CD14-positive monocyte (primary cell): ENCODE data around the gene NFKBIE. TPM values are rescaled to one million over a fixed set of nuclear protein-coding genes. Genes with fewer than 3 reads are reported as not detected.

Experiments used
- DNase-seq, 3 donors: peaks; one replicate each; pipeline ENCODE4 v3.0.0-alpha.2; 2011 to 2022
- H2AFZ ChIP-seq: 2 replicates; pipeline ENCODE4 v1.6.0; 2012; ENCODE audit warnings: mild to moderate bottlenecking, low read depth, low read length, inconsistent platforms; ENCODE audit not compliant: insufficient read depth, poor library complexity, severe bottlenecking
- H3K27ac ChIP-seq, 2 donors: 1 replicate in 1 of 2; 2 replicates in 1 of 2; pipeline ENCODE4 v1.5.1; 2012 to 2013; ENCODE audit warnings: low read length in 2 of 2, control low read depth in 1 of 2, inconsistent platforms in 1 of 2, low read depth in 1 of 2, mild to moderate bottlenecking in 1 of 2
- H3K27me3 ChIP-seq, 2 donors: one replicate each; pipeline versions ENCODE4 v1.6.0 to v1.6.1; 2011 to 2013; ENCODE audit warnings: low read length in 2 of 2; ENCODE audit not compliant: control insufficient read depth in 2 of 2, insufficient read depth in 2 of 2
- H3K36me3 ChIP-seq, 2 donors: replicated peaks in 1 of 2; 1 replicate in 1 of 2; 2 replicates in 1 of 2; pipeline versions ENCODE4 v1.5.1 to v1.6.1; 2012 to 2013; ENCODE audit warnings: low read length in 2 of 2, control low read depth in 1 of 2, inconsistent platforms in 1 of 2, mild to moderate bottlenecking in 1 of 2; ENCODE audit not compliant: insufficient read depth in 2 of 2, control insufficient read depth in 1 of 2
- H3K4me1 ChIP-seq, 2 donors: 1 replicate in 1 of 2; 2 replicates in 1 of 2; pipeline versions ENCODE4 v1.5.1 to v1.6.1; 2012 to 2013; ENCODE audit warnings: low read length in 2 of 2, control low read depth in 1 of 2, inconsistent platforms in 1 of 2, mild to moderate bottlenecking in 1 of 2, moderate library complexity in 1 of 2; ENCODE audit not compliant: insufficient read depth in 2 of 2, control insufficient read depth in 1 of 2
- H3K4me2 ChIP-seq: replicated peaks from 2 replicates; pipeline ENCODE3; 2012; ENCODE audit warnings: low read length, moderate library complexity, mild to moderate bottlenecking; ENCODE audit not compliant: poor library complexity, severe bottlenecking; ENCODE audit errors: extremely low read depth
- H3K4me3 ChIP-seq, 3 experiments: fragments of 200-600 bp in 1 of 3; sonication (generic) in 1 of 3; replicated peaks in 1 of 3; 1 replicate in 2 of 3; 2 replicates in 1 of 3; pipeline ENCODE4 v1.5.1; 2011 to 2013; ENCODE audit warnings: low read length in 3 of 3, mild to moderate bottlenecking in 3 of 3, control low read depth in 2 of 3, low read depth in 2 of 3, inconsistent platforms in 1 of 3, moderate library complexity in 1 of 3
- H3K79me2 ChIP-seq: 2 replicates; pipeline ENCODE4 v1.6.0; 2012; ENCODE audit warnings: mild to moderate bottlenecking, control low read depth, inconsistent platforms, low read length, moderate library complexity; ENCODE audit not compliant: insufficient read depth
- H3K9ac ChIP-seq: 2 replicates; pipeline ENCODE4 v1.6.0; 2017; ENCODE audit warnings: low read length, mild to moderate bottlenecking; ENCODE audit not compliant: insufficient read depth, poor library complexity, severe bottlenecking
- H3K9me3 ChIP-seq, 2 donors: replicated peaks in 1 of 2; 1 replicate in 1 of 2; 2 replicates in 1 of 2; pipeline versions ENCODE4 v1.5.1 to v1.6.1; 2012 to 2013; ENCODE audit warnings: low read length in 2 of 2, control low read depth in 1 of 2; ENCODE audit not compliant: control insufficient read depth in 1 of 2, insufficient read depth in 1 of 2
- H4K20me1 ChIP-seq: 2 replicates; pipeline ENCODE4 v1.6.0; 2012; ENCODE audit warnings: mild to moderate bottlenecking, low read length, control low read depth, moderate library complexity; ENCODE audit not compliant: insufficient read depth
- H3K27ac Mint-ChIP-seq, 7 donors: one replicate each; pipeline ENCODE4 v1.8.0; 2020; ENCODE audit warnings: mild to moderate bottlenecking in 7 of 7, mixed read lengths in 7 of 7, moderate library complexity in 6 of 7, inconsistent platforms in 2 of 7
- H3K27me3 Mint-ChIP-seq, 3 donors: one replicate each; pipeline ENCODE4 v1.8.0; 2021 to 2022; ENCODE audit warnings: low read depth in 3 of 3, mild to moderate bottlenecking in 3 of 3, mixed read lengths in 3 of 3, moderate library complexity in 3 of 3, inconsistent platforms in 1 of 3
- H3K36me3 Mint-ChIP-seq, 2 donors: one replicate each; pipeline ENCODE4 v1.8.0; 2020; ENCODE audit warnings: mixed read lengths in 2 of 2, inconsistent platforms in 1 of 2, mild to moderate bottlenecking in 1 of 2
- H3K4me1 Mint-ChIP-seq: one replicate; pipeline ENCODE4 v1.8.0; 2020; ENCODE audit warnings: mild to moderate bottlenecking, mixed read lengths
- H3K4me3 Mint-ChIP-seq, 2 donors: one replicate each; pipeline ENCODE4 v1.8.0; 2020; ENCODE audit warnings: mild to moderate bottlenecking in 2 of 2, mixed read lengths in 2 of 2, moderate library complexity in 1 of 2
- H3K9me3 Mint-ChIP-seq, 7 donors: one replicate each; pipeline ENCODE4 v1.8.0; 2020 to 2022; ENCODE audit warnings: mixed read lengths in 7 of 7, mild to moderate bottlenecking in 6 of 7, moderate library complexity in 6 of 7, inconsistent platforms in 2 of 7
- WGBS: methylation state at CpG from one replicate; pipeline ENCODE4 v1.1.5; 2013; ENCODE audit warnings: missing lambda C conversion rate; ENCODE audit not compliant: insufficient coverage; 5-methylcytosine and 5-hydroxymethylcytosine counted together
- intact Hi-C, 2 donors: fragments of 100-400 bp; cut with micrococcal nuclease; formaldehyde crosslinking; loops; one replicate each; pipeline versions ENCODE4 v1.15.0 to v1.15.1; 2023
- polyA plus RNA-seq, 3 donors: library from polyadenylated mRNA; depleted of rRNA in 1 of 3; unstranded in 2 of 3; stranded (reverse) in 1 of 3; fragments of 300-500 nt in 2 of 3; fragments of >200 nt in 1 of 3; fragmentation: Illumina TruSeq in 2 of 3; gene quantifications; 1 replicate in 2 of 3; 2 replicates in 1 of 3; pipeline ENCODE4 v1.2.3, GENCODE V29; 2012 to 2021
- TF ChIP-seq, protein P1 (sequence below): fragments of 200-600 bp; IDR thresholded peaks from one replicate; pipeline ENCODE4 v1.8.0; 2022; ENCODE audit warnings: antibody characterized with exemption, mild to moderate bottlenecking

NFKBIE gene
- polyA plus RNA-seq, 3 donors: 19.9 to 108 (median 23.2) TPM

DNA sequence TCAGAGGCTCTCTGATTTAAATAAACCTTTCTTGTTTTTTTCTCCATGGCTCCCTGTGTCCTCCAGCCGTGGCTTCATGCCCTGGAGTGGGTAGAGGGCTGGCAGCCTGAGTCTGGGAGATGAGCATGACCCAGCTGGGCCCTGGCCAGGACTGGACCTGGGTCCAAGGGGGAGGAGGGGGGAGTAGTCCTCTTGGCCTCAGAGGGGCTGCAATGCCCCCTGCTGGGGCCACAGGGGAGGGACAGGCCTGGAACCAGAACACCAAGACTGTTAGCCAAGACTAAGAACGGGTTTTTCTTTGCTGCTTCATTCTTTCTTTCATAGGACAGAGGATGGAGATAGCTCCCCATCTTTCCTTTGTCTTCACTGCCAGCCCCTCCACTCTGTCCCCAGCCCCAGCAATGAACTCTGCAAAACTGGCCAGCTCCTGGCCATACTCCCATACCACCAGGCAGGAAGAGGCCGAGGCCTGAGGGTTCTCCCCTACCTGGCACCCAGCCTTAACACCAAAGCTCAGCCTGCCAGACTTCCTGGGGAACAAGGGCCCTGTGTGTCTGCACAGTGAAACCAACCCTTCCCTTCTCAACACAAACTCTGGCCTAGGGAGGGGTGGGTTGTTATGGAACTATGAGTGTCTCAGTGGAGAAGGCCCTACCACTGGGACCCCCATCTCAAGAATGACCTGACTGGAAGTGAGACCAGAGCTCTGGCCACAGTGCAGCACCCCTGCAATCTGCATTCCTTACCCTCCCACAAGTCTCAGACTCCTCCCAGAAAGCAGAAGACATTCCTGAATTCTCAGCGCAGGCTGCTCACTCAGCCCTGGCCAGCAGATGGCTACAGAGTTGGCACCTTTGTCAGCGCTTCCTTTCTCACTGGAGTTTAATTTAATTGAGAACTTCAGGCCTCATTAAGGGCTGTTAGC, 31.0 kb downstream of the NFKBIE start:
- H2AFZ ChIP-seq: no peak overlapping the region
- no peak overlapping the region for H3K4me3 ChIP-seq
- H3K4me2 ChIP-seq: no peak overlapping the region
- no peaks in the 10 kb centered on the region for H3K79me2 ChIP-seq
- DNase-seq: no peak
- intact Hi-C loops: loop anchor here (5.0 kb wide), 1 partner anchor 62 kb away; no protein-coding TSS in a partner anchor
- no peaks in the 10 kb centered on the region for H3K9me3 ChIP-seq
- peak overlapping the region in 3 of 7 donors; percentile 69 to 88 (median 83) for H3K27ac Mint-ChIP-seq
- 69% methylated on average over 4 of the region's 5 CpGs for WGBS
- peaks cover 0 to 1% (median 0%) of the 10 kb centered on the region in 7 donors for H3K9me3 Mint-ChIP-seq
- no peak overlapping the region for H3K4me3 Mint-ChIP-seq
- H3K27me3 Mint-ChIP-seq: peaks cover 0 to 6% (median 0%) of the 10 kb centered on the region in 3 donors
- peaks cover 53% of the 10 kb centered on the region for H3K4me1 Mint-ChIP-seq
- TF ChIP-seq, protein P1, sequence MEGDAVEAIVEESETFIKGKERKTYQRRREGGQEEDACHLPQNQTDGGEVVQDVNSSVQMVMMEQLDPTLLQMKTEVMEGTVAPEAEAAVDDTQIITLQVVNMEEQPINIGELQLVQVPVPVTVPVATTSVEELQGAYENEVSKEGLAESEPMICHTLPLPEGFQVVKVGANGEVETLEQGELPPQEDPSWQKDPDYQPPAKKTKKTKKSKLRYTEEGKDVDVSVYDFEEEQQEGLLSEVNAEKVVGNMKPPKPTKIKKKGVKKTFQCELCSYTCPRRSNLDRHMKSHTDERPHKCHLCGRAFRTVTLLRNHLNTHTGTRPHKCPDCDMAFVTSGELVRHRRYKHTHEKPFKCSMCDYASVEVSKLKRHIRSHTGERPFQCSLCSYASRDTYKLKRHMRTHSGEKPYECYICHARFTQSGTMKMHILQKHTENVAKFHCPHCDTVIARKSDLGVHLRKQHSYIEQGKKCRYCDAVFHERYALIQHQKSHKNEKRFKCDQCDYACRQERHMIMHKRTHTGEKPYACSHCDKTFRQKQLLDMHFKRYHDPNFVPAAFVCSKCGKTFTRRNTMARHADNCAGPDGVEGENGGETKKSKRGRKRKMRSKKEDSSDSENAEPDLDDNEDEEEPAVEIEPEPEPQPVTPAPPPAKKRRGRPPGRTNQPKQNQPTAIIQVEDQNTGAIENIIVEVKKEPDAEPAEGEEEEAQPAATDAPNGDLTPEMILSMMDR: peak; percentile 23
- H4K20me1 ChIP-seq: no peaks in the 10 kb centered on the region
- H3K27me3 ChIP-seq: no peaks in the 10 kb centered on the region
- peaks cover 5 to 14% of the 10 kb centered on the region in 2 donors for H3K36me3 ChIP-seq
- H3K36me3 Mint-ChIP-seq: peaks cover 17 to 29% of the 10 kb centered on the region in 2 donors
- H3K4me1 ChIP-seq: peaks cover 32 to 35% of the 10 kb centered on the region in 2 donors
- H3K9ac ChIP-seq: no peak overlapping the region
- H3K27ac ChIP-seq: no peak overlapping the region

- Histone ChIP-seq H3K79me2 (no peaks in the 10 kb centered on the region), H3K4me2 (peak overlapping the region; percentile 2), H3K4me3 (no peak overlapping the region), H3K27ac (peak overlapping the region in 1 of 2 donors; percentile 1), H3K4me1 (peaks cover 32 to 35% of the 10 kb centered on the region in 2 donors), H3K27me3 (no peaks in the 10 kb centered on the region), H3K9me3 (no peaks in the 10 kb centered on the region), H4K20me1 (no peaks in the 10 kb centered on the region), H3K36me3 (peaks cover 5 to 14% of the 10 kb centered on the region in 2 donors), H3K9ac (no peak overlapping the region), H2AFZ (peak overlapping the region; percentile 57)
- Mint-ChIP-seq H3K4me1 (peaks cover 54% of the 10 kb centered on the region), H3K9me3 (peaks cover 0 to 1% (median 0%) of the 10 kb centered on the region in 7 donors), H3K27me3 (peaks cover 0 to 5% (median 0%) of the 10 kb centered on the region in 3 donors), H3K36me3 (peaks cover 19 to 32% of the 10 kb centered on the region in 2 donors), H3K4me3 (peak overlapping the region in 1 of 2 donors; percentile 7), H3K27ac (peak overlapping the region in 5 of 7 donors; percentile 29 to 88 (median 69))
- TF ChIP-seq, protein P1: no peak
- DNase-seq: peak in 1 of 3 donors; percentile 47
- intact Hi-C loops: no loop called here
- WGBS: 26% methylated on average over 9 of the region's 14 CpGs
Measured at GRCh38 chr6:44233567-44234100, 31.7 kb downstream of the NFKBIE start.
